Mesothelial cell of epicardium (in vitro differentiated cells): ENCODE results near the gene FAIM2. TPM values are rescaled to one million over a fixed set of nuclear protein-coding genes. Genes with fewer than 3 reads are reported as not detected.

Experiments
- DNase-seq, 2 experiments: peaks; one replicate each; pipeline ENCODE4 v3.0.0; 2021; ENCODE audit warnings: low spot score in 2 of 2; ENCODE audit not compliant: unreplicated experiment in 2 of 2
- H3K27ac Mint-ChIP-seq: 2 replicates; pipeline ENCODE4 v1.8.0; 2021; ENCODE audit warnings: mixed read lengths
- H3K27me3 Mint-ChIP-seq: 2 replicates; pipeline ENCODE4 v1.8.0; 2021; ENCODE audit warnings: low read depth, mixed read lengths
- H3K36me3 Mint-ChIP-seq: 2 replicates; pipeline ENCODE4 v1.8.0; 2021; ENCODE audit warnings: mixed read lengths
- H3K4me1 Mint-ChIP-seq: 2 replicates; pipeline ENCODE4 v1.8.0; 2021; ENCODE audit warnings: mixed read lengths
- H3K4me3 Mint-ChIP-seq: 2 replicates; pipeline ENCODE4 v1.8.0; 2021; ENCODE audit warnings: mild to moderate bottlenecking, moderate library complexity, mixed read lengths
- H3K9me3 Mint-ChIP-seq: 2 replicates; pipeline ENCODE4 v1.8.0; 2021; ENCODE audit warnings: mixed read lengths
- CTCF ChIP-seq: fragments of 200-600 bp; sonication (generic); IDR thresholded peaks from one replicate; pipeline ENCODE4 v1.5.0; 2021; ENCODE audit warnings: antibody characterized with exemption; ENCODE audit not compliant: unreplicated experiment
- total RNA-seq: library from RNA; stranded (reverse); gene quantifications from 3 replicates; pipeline ENCODE4 v1.2.1, GENCODE V29; 2021

The FAIM2 gene
- total RNA-seq, 1 donor from 2014 or later: 0.13 TPM

- TF ChIP-seq CTCF: no peak
- DNase-seq: no peak
- no peaks in the 10 kb centered on the region for H3K36me3 Mint-ChIP-seq
- H3K27me3 Mint-ChIP-seq: peaks cover 69% of the 10 kb centered on the region
- H3K4me3 Mint-ChIP-seq: no peak overlapping the region
- H3K27ac Mint-ChIP-seq: no peak overlapping the region
- H3K4me1 Mint-ChIP-seq: no peaks in the 10 kb centered on the region
- peaks cover 5% of the 10 kb centered on the region for H3K9me3 Mint-ChIP-seq
These were observed 48.7 kb downstream of the FAIM2 start for GRCh38 chr12:49854976-49855375.

- no peak for TF ChIP-seq CTCF
- Mint-ChIP-seq H3K36me3 (no peaks in the 10 kb centered on the region), H3K27me3 (peaks cover 76% of the 10 kb centered on the region), H3K4me1 (no peaks in the 10 kb centered on the region), H3K9me3 (no peaks in the 10 kb centered on the region), H3K27ac (no peak overlapping the region), H3K4me3 (no peak overlapping the region)
- no peak for DNase-seq
These were observed 50.0 kb downstream of the FAIM2 start for GRCh38 chr12:49853671-49854070.

- Mint-ChIP-seq H3K27ac (no peak overlapping the region), H3K27me3 (peaks cover 61% of the 10 kb centered on the region), H3K4me3 (no peak overlapping the region), H3K4me1 (peaks cover 8% of the 10 kb centered on the region), H3K9me3 (no peaks in the 10 kb centered on the region), H3K36me3 (no peaks in the 10 kb centered on the region)
- TF ChIP-seq CTCF: no peak
- DNase-seq: no peak
These were observed 56.5 kb downstream of the FAIM2 start for GRCh38 chr12:49847161-49847560.

- H3K9me3 Mint-ChIP-seq: no peaks in the 10 kb centered on the region
- no peaks in the 10 kb centered on the region for H3K36me3 Mint-ChIP-seq
- peaks cover 50% of the 10 kb centered on the region for H3K27me3 Mint-ChIP-seq
- no peak overlapping the region for H3K4me3 Mint-ChIP-seq
- TF ChIP-seq CTCF: no peak
- H3K4me1 Mint-ChIP-seq: peaks cover 16% of the 10 kb centered on the region
- no peak overlapping the region for H3K27ac Mint-ChIP-seq
- no peak for DNase-seq
These were observed 57.7 kb downstream of the FAIM2 start for GRCh38 chr12:49846032-49846431.

GRCh38 chr12:49843876-49844437 is 59.7 kb downstream of the FAIM2 start:
- Mint-ChIP-seq H3K27ac (no peak overlapping the region), H3K9me3 (no peaks in the 10 kb centered on the region), H3K4me3 (no peak overlapping the region), H3K36me3 (no peaks in the 10 kb centered on the region), H3K27me3 (peaks cover 34% of the 10 kb centered on the region), H3K4me1 (peaks cover 20% of the 10 kb centered on the region)
- DNase-seq: no peak
- no peak for TF ChIP-seq CTCF

GRCh38 chr12:49843411-49843810 is 60.3 kb downstream of the FAIM2 start:
- peak overlapping the region; percentile 90 for H3K4me3 Mint-ChIP-seq
- no peaks in the 10 kb centered on the region for H3K9me3 Mint-ChIP-seq
- H3K27ac Mint-ChIP-seq: peak overlapping the region; percentile 99
- DNase-seq: no peak
- H3K27me3 Mint-ChIP-seq: peaks cover 28% of the 10 kb centered on the region
- no peaks in the 10 kb centered on the region for H3K36me3 Mint-ChIP-seq
- peaks cover 20% of the 10 kb centered on the region for H3K4me1 Mint-ChIP-seq
- TF ChIP-seq CTCF: no peak
